Activated naive CD4-positive, alpha-beta T cell treated with anti-CD3 and anti-CD28 coated beads, Interleukin-2, amount 50 U/mL, for 72 hours (primary cell): ENCODE results near the gene BIN1. TPM values are rescaled to one million over a fixed set of nuclear protein-coding genes. Genes with fewer than 3 reads are reported as not detected.

Source experiments
- ATAC-seq, 2 donors: fragments of 150-1000 bp; cut with Tn5 transposase; 2 replicates each; pipeline ENCODE4 v1.10.0; 2021; ENCODE audit warnings: mild to moderate bottlenecking in 2 of 2, moderate library complexity in 2 of 2
- DNase-seq, 2 donors: peaks; one replicate each; pipeline ENCODE4 v3.0.0; 2021 to 2022; ENCODE audit warnings: low spot score in 2 of 2
- H3K27ac Mint-ChIP-seq, 2 donors: one replicate each; pipeline ENCODE4 v1.8.0; 2022; ENCODE audit warnings: mild to moderate bottlenecking in 2 of 2, mixed read lengths in 2 of 2
- H3K36me3 Mint-ChIP-seq, 2 donors: one replicate each; pipeline ENCODE4 v1.8.0; 2022; ENCODE audit warnings: mixed read lengths in 2 of 2
- H3K9me3 Mint-ChIP-seq, 2 donors: one replicate each; pipeline ENCODE4 v1.8.0; 2022; ENCODE audit warnings: mixed read lengths in 2 of 2
- total RNA-seq, 2 donors: library from RNA; stranded (reverse); gene quantifications; one replicate each; pipeline ENCODE4 v1.2.3, GENCODE V29; 2022

Gene BIN1
- total RNA-seq, 2 donors from 2014 or later, result 43.0 to 98.3 TPM

- no peak for DNase-seq
- no peak for ATAC-seq
- H3K9me3 Mint-ChIP-seq, result no peaks in the 10 kb centered on the region
- no peak overlapping the region for H3K27ac Mint-ChIP-seq
- H3K36me3 Mint-ChIP-seq, result no peaks in the 10 kb centered on the region
Measured at GRCh38 chr2:127097841-127098651, 8.9 kb downstream of the BIN1 start.

GRCh38 chr2:127097471-127097765 lies 9.5 kb downstream of the BIN1 start:
- ATAC-seq (no peak), DNase-seq (no peak)
- no peak overlapping the region for H3K27ac Mint-ChIP-seq
- no peaks in the 10 kb centered on the region for H3K9me3 Mint-ChIP-seq
- H3K36me3 Mint-ChIP-seq, result no peaks in the 10 kb centered on the region

GRCh38 chr2:127096718-127097470 lies 10.1 kb downstream of the BIN1 start:
- Mint-ChIP-seq H3K36me3 (no peaks in the 10 kb centered on the region), H3K27ac (peak overlapping the region in 1 of 2 donors; percentile 52), H3K9me3 (no peaks in the 10 kb centered on the region)
- ATAC-seq (no peak), DNase-seq (no peak)

GRCh38 chr2:127096280-127096679 lies 10.7 kb downstream of the BIN1 start:
- H3K36me3 Mint-ChIP-seq, result no peaks in the 10 kb centered on the region
- DNase-seq (no peak), ATAC-seq (peak in 1 of 2 donors; percentile 25)
- no peaks in the 10 kb centered on the region for H3K9me3 Mint-ChIP-seq
- peak overlapping the region; percentile 38 to 52 for H3K27ac Mint-ChIP-seq

- ATAC-seq (no peak), DNase-seq (no peak)
- peak overlapping the region in 1 of 2 donors; percentile 38 for H3K27ac Mint-ChIP-seq
- no peaks in the 10 kb centered on the region for H3K36me3 Mint-ChIP-seq
- no peaks in the 10 kb centered on the region for H3K9me3 Mint-ChIP-seq
Measured at GRCh38 chr2:127095784-127096183, 11.2 kb downstream of the BIN1 start.

- Mint-ChIP-seq H3K36me3 (no peaks in the 10 kb centered on the region), H3K9me3 (no peaks in the 10 kb centered on the region), H3K27ac (no peak overlapping the region)
- ATAC-seq (no peak), DNase-seq (no peak)
Measured at GRCh38 chr2:127095367-127095641, 11.7 kb downstream of the BIN1 start.

GRCh38 chr2:127094509-127095366 lies 12.2 kb downstream of the BIN1 start:
- DNase-seq, result no peak
- H3K27ac Mint-ChIP-seq, result no peak overlapping the region
- ATAC-seq, result no peak
- no peaks in the 10 kb centered on the region for H3K9me3 Mint-ChIP-seq
- no peaks in the 10 kb centered on the region for H3K36me3 Mint-ChIP-seq

- Mint-ChIP-seq H3K9me3 (no peaks in the 10 kb centered on the region), H3K27ac (peak overlapping the region in 1 of 2 donors; percentile 52), H3K36me3 (no peaks in the 10 kb centered on the region)
- DNase-seq, result no peak
- no peak for ATAC-seq
Measured at GRCh38 chr2:127093648-127094210, 13.2 kb downstream of the BIN1 start.

GRCh38 chr2:127092901-127093516 lies 13.9 kb downstream of the BIN1 start:
- Mint-ChIP-seq H3K36me3 (no peaks in the 10 kb centered on the region), H3K27ac (peak overlapping the region in 1 of 2 donors; percentile 52), H3K9me3 (no peaks in the 10 kb centered on the region)
- no peak for DNase-seq
- ATAC-seq, result no peak

- Mint-ChIP-seq H3K9me3 (no peaks in the 10 kb centered on the region), H3K27ac (peak overlapping the region in 1 of 2 donors; percentile 33), H3K36me3 (no peaks in the 10 kb centered on the region)
- ATAC-seq (no peak), DNase-seq (no peak)
Measured at GRCh38 chr2:127092306-127092705, 14.6 kb downstream of the BIN1 start.

- no peak overlapping the region for H3K27ac Mint-ChIP-seq
- no peak for ATAC-seq
Measured at GRCh38 chr2:127091886-127092285, 15.1 kb downstream of the BIN1 start.

GRCh38 chr2:127091148-127091547 lies 15.8 kb downstream of the BIN1 start:
- no peak overlapping the region for H3K27ac Mint-ChIP-seq
- DNase-seq (no peak), ATAC-seq (no peak)
- no peaks in the 10 kb centered on the region for H3K9me3 Mint-ChIP-seq
- H3K36me3 Mint-ChIP-seq, result no peaks in the 10 kb centered on the region

More at GRCh38 chr2:127091886-127092285, 15.1 kb downstream of the BIN1 start:
- no peak for DNase-seq
- Mint-ChIP-seq H3K9me3 (no peaks in the 10 kb centered on the region), H3K36me3 (no peaks in the 10 kb centered on the region)

GRCh38 chr2:127090281-127091120 lies 16.5 kb downstream of the BIN1 start:
- H3K36me3 Mint-ChIP-seq, result no peaks in the 10 kb centered on the region
- no peak for ATAC-seq
- no peak overlapping the region for H3K27ac Mint-ChIP-seq
- no peaks in the 10 kb centered on the region for H3K9me3 Mint-ChIP-seq
- DNase-seq, result no peak

GRCh38 chr2:127089478-127090235 lies 17.3 kb downstream of the BIN1 start:
- no peak for ATAC-seq
- Mint-ChIP-seq H3K36me3 (no peaks in the 10 kb centered on the region), H3K27ac (no peak overlapping the region), H3K9me3 (no peaks in the 10 kb centered on the region)
- DNase-seq, result no peak

- Mint-ChIP-seq H3K36me3 (no peaks in the 10 kb centered on the region), H3K27ac (no peak overlapping the region), H3K9me3 (no peaks in the 10 kb centered on the region)
- no peak for ATAC-seq
- DNase-seq, result no peak
Measured at GRCh38 chr2:127088706-127089105, 18.2 kb downstream of the BIN1 start.
